Dermis lymphatic vessel endothelial cell (primary cell): ENCODE results near the gene TXN2. TPM values are rescaled to one million over a fixed set of nuclear protein-coding genes. Genes with fewer than 3 reads are reported as not detected.

Experiments
- total RNA-seq: library from RNA; depleted of rRNA; stranded (reverse); fragments of >200 nt; gene quantifications from 2 replicates; pipeline ENCODE4 v1.2.1, GENCODE V29; 2014

TXN2 gene
- 17.3 and 18.7 TPM in 2 replicates for total RNA-seq

GRCh38 chr22:36481393-36482168 is at the start of gene TXN2:
TSS of gene TXN2 (minus strand) at chr22:36481640. CDS start at chr22:36480837, 803 bp downstream.

DNA sequence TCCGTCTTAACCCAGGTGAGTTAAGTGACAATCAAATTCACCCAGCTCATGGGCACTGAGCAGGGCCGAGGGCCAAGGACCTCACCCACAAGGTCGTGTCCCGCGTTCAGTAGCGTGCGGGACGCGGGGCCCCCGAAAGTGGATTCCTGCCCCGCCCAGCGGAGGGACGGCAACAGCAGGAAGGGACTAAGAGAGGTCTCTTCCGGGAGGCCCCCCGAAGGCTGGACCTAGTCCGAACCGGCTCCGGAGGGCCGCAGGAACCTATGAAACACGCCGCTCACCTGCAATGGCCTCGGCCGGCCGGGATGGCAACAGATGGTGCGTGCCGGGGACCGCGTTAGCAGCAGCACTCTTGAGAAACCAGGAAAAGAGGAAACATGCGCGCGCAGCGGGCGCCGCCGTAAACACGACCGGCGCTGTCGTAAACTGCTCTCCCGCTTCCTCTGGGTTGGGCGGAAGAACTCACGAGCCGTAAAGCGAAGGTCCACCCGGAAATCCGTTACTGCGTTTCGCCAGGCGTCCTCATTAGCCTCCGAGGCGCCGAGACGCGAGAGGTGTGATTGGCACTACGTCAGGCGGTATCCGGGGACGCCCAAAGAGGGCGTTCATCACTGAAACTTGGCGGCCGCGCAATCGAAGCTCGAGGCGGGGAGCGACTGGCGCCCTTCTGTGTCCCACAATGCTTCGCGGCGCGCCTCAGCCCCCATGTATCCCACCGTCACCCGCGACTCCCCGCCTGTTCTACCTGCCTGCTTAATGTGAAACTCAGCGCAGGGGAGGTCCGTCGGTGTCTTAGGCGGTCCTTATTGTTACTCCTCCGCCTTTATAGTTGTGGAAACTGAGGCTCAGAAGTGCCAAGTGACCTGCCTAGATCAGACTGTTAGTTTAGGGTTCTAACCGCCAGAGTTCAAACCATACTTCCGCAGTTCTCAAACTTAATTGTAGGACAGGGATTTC is 47.6 kb upstream of the TXN2 start, which contains the start of gene EIF3D:
EIF3D (minus strand) TSS at position 372 of the 957 bp plus-strand sequence. CDS start 3,045 bp downstream, outside the sequence.

GRCh38 chr22:36506637-36507517 is 25.4 kb upstream of the TXN2 start, which contains the start of gene FOXRED2:
TSS of gene FOXRED2 (minus strand) at chr22:36507040. CDS start at chr22:36506422, 618 bp downstream.

Other genes with a start within 250 kb of the TXN2 start
- 32.6 and 42.8 TPM in 2 replicates for gene APOL2, start 242.1 kb downstream of the TXN2 start, total RNA-seq
- gene APOL1, start 228.5 kb downstream of the TXN2 start, total RNA-seq: 0.34 and 1.5 TPM in 2 replicates
- gene MYH9, start 93.7 kb downstream of the TXN2 start, total RNA-seq: 451 and 492 TPM in 2 replicates
- 4.1 and 7.7 TPM in 2 replicates for gene FOXRED2, start 25.4 kb upstream of the TXN2 start, total RNA-seq
- 456 and 541 TPM in 2 replicates for gene EIF3D, start 47.5 kb upstream of the TXN2 start, total RNA-seq
- gene CACNG2, start 222.1 kb upstream of the TXN2 start, total RNA-seq: not detected in 2 replicates